A549 (cell line): Measurements from ENCODE around the gene GSK3A. TPM values are rescaled to one million over a fixed set of nuclear protein-coding genes. Genes with fewer than 3 reads are reported as not detected.

Source experiments
- ATAC-seq, 2 experiments: fragments of 200-7000 bp in 1 of 2; fragments of >200 bp in 1 of 2; cut with Nextera tagmentation in 1 of 2; cut with Tn5 transposase in 1 of 2; 3 replicates each; pipeline versions ENCODE4 v1.8.0 to v1.9.1; 2018 to 2020; ENCODE audit warnings: mild to moderate bottlenecking in 1 of 2, moderate library complexity in 1 of 2
- CTCF ChIA-PET: fragments of 300-600 bp; sonication (Branson Sonifier 250); formaldehyde crosslinking; extraction: SDS; loops from one replicate; lab custom pipeline; 2021; ENCODE audit warnings: antibody characterized with exemption, inconsistent platforms; lab: Yijun Ruan, JAX
- POLR2A ChIA-PET: fragments of 350-600 bp; formaldehyde crosslinking; extraction: SDS; loops from one replicate; lab custom pipeline; 2021; ENCODE audit warnings: antibody characterized with exemption, inconsistent platforms; lab: Yijun Ruan, JAX
- DNase-seq, 2 experiments: peaks; one replicate each; pipeline versions ENCODE4 v3.0.0 to v3.0.0-alpha.2; 2011 to 2016; ENCODE audit warnings: low read depth in 1 of 2, low spot score in 1 of 2
- FAIRE-seq: peaks from 2 replicates; lab custom pipeline; 2011; peaks lifted over from hg19 to GRCh38; lab: Jason Lieb, UNC
- H3K27ac ChIP-seq, 2 experiments: fragments of >200 bp; sonication (Bioruptor Twin); formaldehyde crosslinking; 3 replicates each; pipeline ENCODE4 v1.5.1; 2016 to 2017
- H3K4me1 ChIP-seq: fragments of >200 bp; sonication (Bioruptor Twin); formaldehyde crosslinking; 3 replicates; pipeline ENCODE4 v1.6.1; 2016
- H3K4me2 ChIP-seq: fragments of >200 bp; sonication (Bioruptor Twin); formaldehyde crosslinking; 3 replicates; pipeline ENCODE4 v1.6.1; 2016
- H3K4me3 ChIP-seq: fragments of >200 bp; sonication (Bioruptor Twin); formaldehyde crosslinking; 3 replicates; pipeline ENCODE4 v1.5.1; 2016
- H3K9me3 ChIP-seq: fragments of >200 bp; sonication (Bioruptor Twin); formaldehyde crosslinking; 3 replicates; pipeline ENCODE4 v1.6.1; 2016
- BCL3 ChIP-seq: fragments of >200 bp; sonication (Bioruptor Twin); formaldehyde crosslinking; IDR thresholded peaks from 3 replicates; pipeline ENCODE4 v1.6.1; 2016
- BHLHE40 ChIP-seq: IDR thresholded peaks from 2 replicates; pipeline ENCODE4 v1.6.1; 2012; ENCODE audit warnings: low read depth, low read length, inconsistent platforms
- EHF ChIP-seq: fragments of 250-450 bp; sonication (Bioruptor Pico); IDR thresholded peaks from 2 replicates; pipeline ENCODE4 v1.5.0; 2020; ENCODE audit warnings: mild to moderate bottlenecking
- FOSL2 ChIP-seq, 2 experiments: fragments of 450-650 bp in 1 of 2; fragments of >200 bp in 1 of 2; sonication (Bioruptor Twin) in 1 of 2; formaldehyde crosslinking; IDR thresholded peaks; 2 replicates each; pipeline versions ENCODE4 v1.5.0 to v1.6.1; 2016 to 2020; ENCODE audit warnings: mild to moderate bottlenecking in 1 of 2, moderate library complexity in 1 of 2
- HDAC2 ChIP-seq: fragments of 200-600 bp; sonication (generic); IDR thresholded peaks from 2 replicates; pipeline ENCODE4 v1.6.1; 2016
- HMGXB4 ChIP-seq: fragments of 250-450 bp; sonication (Bioruptor Pico); IDR thresholded peaks from 2 replicates; pipeline ENCODE4 v1.5.0; 2021; ENCODE audit warnings: mild to moderate bottlenecking, moderate library complexity, borderline replicate concordance
- HOXB13 ChIP-seq: fragments of 250-450 bp; sonication (Bioruptor Pico); IDR thresholded peaks from 2 replicates; pipeline ENCODE4 v1.5.0; 2020; ENCODE audit warnings: low read depth, mild to moderate bottlenecking, moderate library complexity
- JUN ChIP-seq, 2 experiments: fragments of >200 bp; sonication (Bioruptor Twin); formaldehyde crosslinking; IDR thresholded peaks; 2 replicates in 1 of 2; 3 replicates in 1 of 2; pipeline ENCODE4 v1.6.1; 2016 to 2017
- JUNB ChIP-seq: fragments of >200 bp; sonication (Bioruptor Twin); formaldehyde crosslinking; IDR thresholded peaks from 2 replicates; pipeline ENCODE4 v1.6.1; 2016
- KDM5A ChIP-seq: fragments of 200-600 bp; sonication (generic); IDR thresholded peaks from 2 replicates; pipeline ENCODE4 v1.6.1; 2016; ENCODE audit warnings: antibody characterized with exemption, mild to moderate bottlenecking
- NPAS2 ChIP-seq: fragments of 250-450 bp; sonication (Bioruptor Pico); IDR thresholded peaks from 2 replicates; pipeline ENCODE4 v1.8.0; 2022; ENCODE audit warnings: mild to moderate bottlenecking, moderate library complexity, borderline replicate concordance
- PBX3 ChIP-seq: IDR thresholded peaks from 2 replicates; pipeline ENCODE4 v1.6.1; 2012
- POLR2A ChIP-seq: IDR thresholded peaks from 2 replicates; pipeline ENCODE4 v1.6.1; 2012; ENCODE audit warnings: mild to moderate bottlenecking, low read length
- POLR2AphosphoS2 ChIP-seq: conservative IDR thresholded peaks from 2 replicates; pipeline ENCODE4 v1.6.1; 2012; ENCODE audit warnings: low read length, improper control_type of control experiment, inconsistent platforms
- RAD21 ChIP-seq, 2 experiments: fragments of >200 bp in 1 of 2; sonication (Bioruptor Twin) in 1 of 2; formaldehyde crosslinking in 1 of 2; IDR thresholded peaks in 1 of 2; conservative IDR thresholded peaks in 1 of 2; 2 replicates in 1 of 2; 3 replicates in 1 of 2; pipeline ENCODE4 v1.6.1; 2012 to 2018; ENCODE audit warnings: inconsistent platforms in 1 of 2
- RCOR1 ChIP-seq: fragments of 150-350 bp; IDR thresholded peaks from 2 replicates; pipeline ENCODE4 v1.6.1; 2014; ENCODE audit warnings: antibody characterized with exemption, low read length, low read depth
- RFX5 ChIP-seq: fragments of 450-650 bp; IDR thresholded peaks from 2 replicates; pipeline ENCODE4 v1.7.1; 2014; ENCODE audit warnings: antibody characterized with exemption, mild to moderate bottlenecking, moderate library complexity
- RNF2 ChIP-seq: fragments of 200-600 bp; sonication (generic); IDR thresholded peaks from 2 replicates; pipeline ENCODE4 v1.6.1; 2016; ENCODE audit warnings: low read depth, mild to moderate bottlenecking, antibody characterized with exemption, moderate library complexity, borderline replicate concordance
- SREBF2 ChIP-seq: fragments of 450-650 bp; IDR thresholded peaks from 2 replicates; pipeline ENCODE4 v1.6.1; 2014; ENCODE audit warnings: mild to moderate bottlenecking, moderate library complexity
- TP53 ChIP-seq: fragments of 250-450 bp; sonication (Bioruptor Pico); IDR thresholded peaks from 2 replicates; pipeline ENCODE4 v1.5.0; 2021; ENCODE audit warnings: mild to moderate bottlenecking, moderate library complexity
- ZNF302 ChIP-seq: fragments of 250-450 bp; sonication (Bioruptor Pico); IDR thresholded peaks from 2 replicates; pipeline ENCODE4 v1.9.0; 2021; ENCODE audit warnings: inconsistent platforms, mild to moderate bottlenecking, moderate library complexity
- ZSCAN20 ChIP-seq: fragments of 250-450 bp; sonication (Bioruptor Pico); IDR thresholded peaks from 2 replicates; pipeline ENCODE4 v1.8.0; 2022; ENCODE audit warnings: mild to moderate bottlenecking, moderate library complexity
- WGBS: methylation state at CpG from one replicate; pipeline ENCODE4 v1.1.6; 2017; ENCODE audit errors: missing lambda C conversion rate; 5-methylcytosine and 5-hydroxymethylcytosine counted together
- polyA plus RNA-seq, 4 experiments: library from polyadenylated mRNA; depleted of rRNA in 3 of 4; stranded (reverse); fragments of >200 nt; fragmentation: RNase III in 1 of 4; extraction: RNeasy Plus Mini Kit Qiagen cat#74134 plus additional on column Dnase treatment in 1 of 4; gene quantifications; 2 replicates in 3 of 4; 3 replicates in 1 of 4; pipeline ENCODE4 v1.2.3, GENCODE V29; 2011 to 2017
- TF ChIP-seq, protein P1 (sequence below): fragments of 250-450 bp; sonication (Bioruptor Pico); IDR thresholded peaks from 2 replicates; pipeline ENCODE4 v1.5.0; 2020; ENCODE audit warnings: low read depth, mild to moderate bottlenecking, moderate library complexity
- TF ChIP-seq, protein P2 (sequence below): fragments of 200-600 bp; sonication (generic); IDR thresholded peaks from 2 replicates; pipeline ENCODE4 v1.6.1; 2016; ENCODE audit warnings: antibody characterized with exemption, mild to moderate bottlenecking, moderate library complexity
- TF ChIP-seq, protein P3 (sequence below): fragments of 450-650 bp; IDR thresholded peaks from 2 replicates; pipeline ENCODE4 v1.6.1; 2014; ENCODE audit warnings: antibody characterized with exemption
- TF ChIP-seq, protein P4 (sequence below): IDR thresholded peaks from 2 replicates; pipeline ENCODE4 v1.6.1; 2012

Gene GSK3A
- polyA plus RNA-seq, 2 of the 4 experiments (the other 2 are of a cell fraction): 55.2 to 85.1 TPM

- TF ChIP-seq TP53 (no peak), NPAS2 (no peak), RFX5 (no peak), FOSL2 (IDR thresholded peaks at IDR 0.05) (no peak), FOSL2 (CRISPR knock-in tag; IDR thresholded peaks at IDR 0.05) (no peak), RAD21 (conservative IDR thresholded peaks at IDR 0.05 in 1 of 2, IDR thresholded peaks at IDR 0.05 in 1 of 2) (no peak), KDM5A (no peak), ZSCAN20 (CRISPR knock-in tag) (no peak), EHF (no peak), SREBF2 (no peak), POLR2A (no peak), RCOR1 (no peak), RNF2 (no peak), JUNB (no peak), ZNF302 (CRISPR knock-in tag) (no peak), PBX3 (peak; percentile 52; the same call in 1 of the 2 replicates), HDAC2 (no peak)
- TF ChIP-seq, protein P1, sequence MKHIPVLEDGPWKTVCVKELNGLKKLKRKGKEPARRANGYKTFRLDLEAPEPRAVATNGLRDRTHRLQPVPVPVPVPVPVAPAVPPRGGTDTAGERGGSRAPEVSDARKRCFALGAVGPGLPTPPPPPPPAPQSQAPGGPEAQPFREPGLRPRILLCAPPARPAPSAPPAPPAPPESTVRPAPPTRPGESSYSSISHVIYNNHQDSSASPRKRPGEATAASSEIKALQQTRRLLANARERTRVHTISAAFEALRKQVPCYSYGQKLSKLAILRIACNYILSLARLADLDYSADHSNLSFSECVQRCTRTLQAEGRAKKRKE (CRISPR knock-in tag): no peak
- TF ChIP-seq, protein P2, sequence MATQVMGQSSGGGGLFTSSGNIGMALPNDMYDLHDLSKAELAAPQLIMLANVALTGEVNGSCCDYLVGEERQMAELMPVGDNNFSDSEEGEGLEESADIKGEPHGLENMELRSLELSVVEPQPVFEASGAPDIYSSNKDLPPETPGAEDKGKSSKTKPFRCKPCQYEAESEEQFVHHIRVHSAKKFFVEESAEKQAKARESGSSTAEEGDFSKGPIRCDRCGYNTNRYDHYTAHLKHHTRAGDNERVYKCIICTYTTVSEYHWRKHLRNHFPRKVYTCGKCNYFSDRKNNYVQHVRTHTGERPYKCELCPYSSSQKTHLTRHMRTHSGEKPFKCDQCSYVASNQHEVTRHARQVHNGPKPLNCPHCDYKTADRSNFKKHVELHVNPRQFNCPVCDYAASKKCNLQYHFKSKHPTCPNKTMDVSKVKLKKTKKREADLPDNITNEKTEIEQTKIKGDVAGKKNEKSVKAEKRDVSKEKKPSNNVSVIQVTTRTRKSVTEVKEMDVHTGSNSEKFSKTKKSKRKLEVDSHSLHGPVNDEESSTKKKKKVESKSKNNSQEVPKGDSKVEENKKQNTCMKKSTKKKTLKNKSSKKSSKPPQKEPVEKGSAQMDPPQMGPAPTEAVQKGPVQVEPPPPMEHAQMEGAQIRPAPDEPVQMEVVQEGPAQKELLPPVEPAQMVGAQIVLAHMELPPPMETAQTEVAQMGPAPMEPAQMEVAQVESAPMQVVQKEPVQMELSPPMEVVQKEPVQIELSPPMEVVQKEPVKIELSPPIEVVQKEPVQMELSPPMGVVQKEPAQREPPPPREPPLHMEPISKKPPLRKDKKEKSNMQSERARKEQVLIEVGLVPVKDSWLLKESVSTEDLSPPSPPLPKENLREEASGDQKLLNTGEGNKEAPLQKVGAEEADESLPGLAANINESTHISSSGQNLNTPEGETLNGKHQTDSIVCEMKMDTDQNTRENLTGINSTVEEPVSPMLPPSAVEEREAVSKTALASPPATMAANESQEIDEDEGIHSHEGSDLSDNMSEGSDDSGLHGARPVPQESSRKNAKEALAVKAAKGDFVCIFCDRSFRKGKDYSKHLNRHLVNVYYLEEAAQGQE: no peak
- TF ChIP-seq, all 56 proteins: peak for 10
Measured at GRCh38 chr19:42253245-42254088, 11.1 kb upstream of the GSK3A start (continued).

DNA sequence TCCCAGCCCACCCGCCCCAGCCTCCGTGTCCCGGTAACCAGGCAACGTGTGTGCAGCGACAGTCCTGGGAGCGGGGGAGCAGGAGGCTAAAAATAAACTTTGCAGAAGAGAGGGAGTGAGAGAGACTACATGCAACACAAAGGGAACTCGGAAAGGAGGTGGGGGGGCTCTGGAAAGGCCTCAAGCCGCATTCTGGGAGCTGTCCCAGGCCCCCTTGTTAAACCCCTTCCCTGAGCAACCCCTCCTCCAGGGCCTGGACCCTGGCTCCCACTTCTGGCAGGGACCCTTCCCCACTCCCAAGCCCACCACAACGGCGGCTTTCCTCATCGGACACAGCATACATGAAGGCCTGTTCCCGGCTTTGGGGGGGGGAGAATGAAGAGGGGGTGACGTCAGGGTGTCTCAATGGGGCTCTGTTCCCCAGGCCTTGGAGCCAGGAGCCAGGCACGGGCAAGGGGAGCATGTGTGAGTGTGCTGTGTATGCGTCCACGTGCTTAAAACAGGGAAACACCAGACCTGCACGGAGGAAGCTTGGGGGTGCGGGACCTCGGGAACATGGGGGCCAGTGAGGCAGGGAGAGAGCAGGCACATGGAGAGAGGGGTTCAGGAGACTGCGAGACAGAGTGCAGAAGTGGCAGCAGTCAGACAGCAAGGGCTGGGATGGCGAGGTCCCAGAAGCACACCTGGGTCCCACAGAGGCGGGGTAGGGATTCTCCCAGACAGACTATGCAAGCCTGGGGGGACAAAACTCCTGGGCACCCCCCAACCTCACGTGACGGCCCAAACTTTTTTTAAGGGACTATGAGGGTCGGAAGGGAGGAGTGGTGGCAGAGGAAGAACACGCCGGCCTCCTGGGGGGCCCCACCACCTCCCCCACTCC, 10.2 kb upstream of the GSK3A start:
- no peaks in the 10 kb centered on the region for H3K9me3 ChIP-seq
- peaks cover 60% of the 10 kb centered on the region for H3K4me1 ChIP-seq
- ChIA-PET POLR2A (interaction anchor here (3.4 kb wide), 1 partner anchor 10 kb away, joined by 28 read pairs; the partner anchor contains the start of gene GSK3A), CTCF (interaction anchor here (0.9 to 21.7 kb wide), 9 partner anchors 8 to 144 kb away, joined by 3 to 616 read pairs (median 4); partner anchors contain the start of genes CIC, PAFAH1B3, POU2F2 and PRR19)
- TF ChIP-seq JUN (IDR thresholded peaks at IDR 0.05) (0 out of 5 replicates have a peak, but pooled peaks of 1 of the 2 experiments have one; percentile 3), BHLHE40 (0 out of 2 replicates have a peak, but pooled peaks have one; percentile 46), HMGXB4 (no peak), POLR2AphosphoS2 (peak; percentile 75; the same call in 1 of the 2 replicates), BCL3 (0 out of 3 replicates have a peak, but pooled peaks have one; percentile 15), TP53 (0 out of 2 replicates have a peak, but pooled peaks have one; percentile 10), SREBF2 (no peak), HOXB13 (CRISPR knock-in tag) (no peak)
- TF ChIP-seq, protein P3, sequence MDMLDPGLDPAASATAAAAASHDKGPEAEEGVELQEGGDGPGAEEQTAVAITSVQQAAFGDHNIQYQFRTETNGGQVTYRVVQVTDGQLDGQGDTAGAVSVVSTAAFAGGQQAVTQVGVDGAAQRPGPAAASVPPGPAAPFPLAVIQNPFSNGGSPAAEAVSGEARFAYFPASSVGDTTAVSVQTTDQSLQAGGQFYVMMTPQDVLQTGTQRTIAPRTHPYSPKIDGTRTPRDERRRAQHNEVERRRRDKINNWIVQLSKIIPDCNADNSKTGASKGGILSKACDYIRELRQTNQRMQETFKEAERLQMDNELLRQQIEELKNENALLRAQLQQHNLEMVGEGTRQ: 0 out of 2 replicates have a peak, but pooled peaks have one; percentile 6
- TF ChIP-seq, protein P4, sequence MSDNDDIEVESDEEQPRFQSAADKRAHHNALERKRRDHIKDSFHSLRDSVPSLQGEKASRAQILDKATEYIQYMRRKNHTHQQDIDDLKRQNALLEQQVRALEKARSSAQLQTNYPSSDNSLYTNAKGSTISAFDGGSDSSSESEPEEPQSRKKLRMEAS: peak; percentile 88
- ATAC-seq (0 out of 6 replicates have a peak, but pooled peaks of 1 of the 2 experiments have one; percentile 0), DNase-seq (peak; percentile 52 to 59), FAIRE-seq (peak; percentile 46)
- WGBS: 14% methylated on average over 26 of the region's 27 CpGs
- peak overlapping the region; percentile 92 for H3K4me2 ChIP-seq
- peak overlapping the region; percentile 94 to 96 for H3K27ac ChIP-seq
- peak overlapping the region; percentile 94 for H3K4me3 ChIP-seq
